Measurements from ENCODE around the gene B3GNT8. TPM values are rescaled to one million over a fixed set of nuclear protein-coding genes. Genes with fewer than 3 reads are reported as not detected.
"Not testable (repeated sequence)": the region's sequence is repeated elsewhere in the genome, so short reads cannot be mapped to it uniquely, and the experiment has no call there.

B3GNT8 gene
- polyA plus RNA-seq, 3 donors from 2014 or later: 0.23 to 1.3 TPM; not detected in 1

- Mint-ChIP-seq H3K27me3 (ENCODE audit: low read depth in 3 of 3) (peaks cover 6 to 24% (median 12%) of the 10 kb centered on the region in 3 donors), H3K4me1 (no peaks in the 10 kb centered on the region), H3K27ac (no peak overlapping the region), H3K9me3 (no peaks in the 10 kb centered on the region), H3K36me3 (peaks cover 0 to 3% (median 0%) of the 10 kb centered on the region in 3 donors), H3K4me3 (no peak overlapping the region)
- no peak for DNase-seq
These were observed 16.8 kb upstream of the B3GNT8 start for GRCh38 chr19:41443813-41444455.

GRCh38 chr19:41442473-41443355 is 15.5 kb upstream of the B3GNT8 start, which contains the start of gene ERICH4:
ERICH4 (plus strand) TSS chr19:41443156; CDS start chr19:41443170, 14 bp downstream.
- peaks cover 0 to 3% (median 0%) of the 10 kb centered on the region in 3 donors for H3K36me3 Mint-ChIP-seq
- H3K27ac Mint-ChIP-seq: peak within 1 kb of the TSS in 1 of 6 donors; percentile 26
- H3K4me3 Mint-ChIP-seq: no peak within 1 kb of the TSS
- H3K27me3 Mint-ChIP-seq (ENCODE audit: low read depth in 3 of 3): peaks cover 6 to 18% (median 9%) of the 10 kb centered on the region in 3 donors
- H3K9me3 Mint-ChIP-seq: no peaks in the 10 kb centered on the region
- DNase-seq: no peak
- H3K4me1 Mint-ChIP-seq: peaks cover 0 to 2% of the 10 kb centered on the region in 2 donors

GRCh38 chr19:41441321-41441945 is 14.3 kb upstream of the B3GNT8 start:
- no peak for DNase-seq
- Mint-ChIP-seq H3K4me3 (no peak overlapping the region), H3K4me1 (peaks cover 0 to 5% of the 10 kb centered on the region in 2 donors), H3K36me3 (peaks cover 0 to 3% (median 0%) of the 10 kb centered on the region in 3 donors), H3K27me3 (ENCODE audit: low read depth in 3 of 3) (peaks cover 3 to 10% (median 9%) of the 10 kb centered on the region in 3 donors), H3K9me3 (no peaks in the 10 kb centered on the region), H3K27ac (no peak overlapping the region)

GRCh38 chr19:41439441-41440222 is 12.5 kb upstream of the B3GNT8 start, which contains the start of gene DMAC2:
DMAC2 (minus strand) TSS chr19:41439912; CDS start chr19:41439899, 13 bp downstream.
- peaks cover 2 to 9% (median 7%) of the 10 kb centered on the region in 3 donors for H3K27me3 Mint-ChIP-seq (ENCODE audit: low read depth in 3 of 3)
- H3K36me3 Mint-ChIP-seq: peaks cover 0 to 3% (median 0%) of the 10 kb centered on the region in 3 donors
- peaks cover 0 to 6% of the 10 kb centered on the region in 2 donors for H3K4me1 Mint-ChIP-seq
- DNase-seq: peak; percentile 87 to 88 (median 87)
- H3K27ac Mint-ChIP-seq: peak within 1 kb of the TSS in 4 of 6 donors; percentile 10 to 35 (median 27)
- H3K4me3 Mint-ChIP-seq: peak within 1 kb of the TSS in 1 of 5 donors; percentile 65
- H3K9me3 Mint-ChIP-seq: no peaks in the 10 kb centered on the region

GRCh38 chr19:41437944-41438574 is 10.9 kb upstream of the B3GNT8 start:
- Mint-ChIP-seq H3K9me3 (no peaks in the 10 kb centered on the region), H3K27ac (peak overlapping the region in 5 of 6 donors; percentile 35 to 71 (median 63)), H3K27me3 (ENCODE audit: low read depth in 3 of 3) (peaks cover 0 to 3% (median 0%) of the 10 kb centered on the region in 3 donors), H3K4me3 (peak overlapping the region in 3 of 5 donors; percentile 29 to 65 (median 64)), H3K4me1 (peaks cover 0 to 11% of the 10 kb centered on the region in 2 donors), H3K36me3 (peaks cover 0 to 4% (median 3%) of the 10 kb centered on the region in 3 donors)
- no peak for DNase-seq

- Mint-ChIP-seq H3K27me3 (ENCODE audit: low read depth in 3 of 3) (peaks cover 0 to 3% (median 1%) of the 10 kb centered on the region in 3 donors), H3K36me3 (peaks cover 3 to 12% (median 6%) of the 10 kb centered on the region in 3 donors), H3K9me3 (no peaks in the 10 kb centered on the region), H3K27ac (peak overlapping the region in 2 of 6 donors; percentile 9 to 14), H3K4me1 (peaks cover 0 to 12% of the 10 kb centered on the region in 2 donors), H3K4me3 (peak overlapping the region in 3 of 5 donors; percentile 0 to 42 (median 25))
- DNase-seq: no peak
These were observed 9.4 kb upstream of the B3GNT8 start for GRCh38 chr19:41436674-41436951.

GRCh38 chr19:41435936-41436673 is 8.9 kb upstream of the B3GNT8 start:
- H3K36me3 Mint-ChIP-seq: peaks cover 3 to 12% (median 6%) of the 10 kb centered on the region in 3 donors
- no peaks in the 10 kb centered on the region for H3K9me3 Mint-ChIP-seq
- peak overlapping the region in 2 of 6 donors; percentile 9 to 14 for H3K27ac Mint-ChIP-seq
- no peak for DNase-seq
- H3K4me3 Mint-ChIP-seq: no peak overlapping the region
- peaks cover under 1 to 17% of the 10 kb centered on the region in 2 donors for H3K4me1 Mint-ChIP-seq
- peaks cover 0 to 3% (median 1%) of the 10 kb centered on the region in 3 donors for H3K27me3 Mint-ChIP-seq (ENCODE audit: low read depth in 3 of 3)

- DNase-seq; H3K9me3 Mint-ChIP-seq; H3K4me3 Mint-ChIP-seq; H3K27ac Mint-ChIP-seq; H3K27me3 Mint-ChIP-seq (ENCODE audit: low read depth in 3 of 3): not testable (repeated sequence)
- H3K36me3 Mint-ChIP-seq: peaks cover 3 to 12% (median 6%) of the 10 kb centered on the region in 3 donors
- peaks cover 3 to 22% of the 10 kb centered on the region in 2 donors for H3K4me1 Mint-ChIP-seq
These were observed 8.2 kb upstream of the B3GNT8 start for GRCh38 chr19:41435376-41435775.

GRCh38 chr19:41434450-41434849 is 7.3 kb upstream of the B3GNT8 start:
- DNase-seq: no peak
- peak overlapping the region in 1 of 6 donors; percentile 8 for H3K27ac Mint-ChIP-seq

GRCh38 chr19:41433171-41433570 is 6.0 kb upstream of the B3GNT8 start:
- DNase-seq: no peak
- peaks cover 0 to 1% (median 0%) of the 10 kb centered on the region in 3 donors for H3K27me3 Mint-ChIP-seq (ENCODE audit: low read depth in 3 of 3)
- H3K4me3 Mint-ChIP-seq: no peak overlapping the region
- peaks cover 16 to 35% of the 10 kb centered on the region in 2 donors for H3K4me1 Mint-ChIP-seq
- H3K36me3 Mint-ChIP-seq: peaks cover 3 to 16% (median 6%) of the 10 kb centered on the region in 3 donors
- no peaks in the 10 kb centered on the region for H3K9me3 Mint-ChIP-seq
- no peak overlapping the region for H3K27ac Mint-ChIP-seq

More at GRCh38 chr19:41434450-41434849, 7.3 kb upstream of the B3GNT8 start:
- Mint-ChIP-seq H3K4me1 (peaks cover 3 to 22% of the 10 kb centered on the region in 2 donors), H3K36me3 (peaks cover 3 to 12% (median 6%) of the 10 kb centered on the region in 3 donors), H3K9me3 (no peaks in the 10 kb centered on the region), H3K27me3 (ENCODE audit: low read depth in 3 of 3) (peaks cover 0 to 1% (median 0%) of the 10 kb centered on the region in 3 donors), H3K4me3 (no peak overlapping the region)

GRCh38 chr19:41431426-41432386 is 4.5 kb upstream of the B3GNT8 start:
- Mint-ChIP-seq H3K4me1 (peaks cover 27 to 41% of the 10 kb centered on the region in 2 donors), H3K27me3 (ENCODE audit: low read depth in 3 of 3) (peaks cover 3 to 7% (median 5%) of the 10 kb centered on the region in 3 donors), H3K36me3 (peaks cover 6 to 16% (median 6%) of the 10 kb centered on the region in 3 donors), H3K4me3 (no peak overlapping the region), H3K27ac (peak overlapping the region in 1 of 6 donors; percentile 41), H3K9me3 (no peaks in the 10 kb centered on the region)
- DNase-seq: peak in 1 of 3 donors; percentile 27

All from immature natural killer cell (primary cell).